NCI-H226 (cell line): Measurements from ENCODE around the gene SLCO3A1.

ENCODE experiments used
- DNase-seq: peaks from one replicate; pipeline ENCODE4 v3.0.0-alpha.2; 2015

The SLCO3A1 gene

GRCh38 chr15:91916051-91916450 is 62.5 kb downstream of the SLCO3A1 start:
- no peak for DNase-seq

GRCh38 chr15:91917686-91918360 is 64.3 kb downstream of the SLCO3A1 start:
- no peak for DNase-seq

- DNase-seq = no peak
Measured at GRCh38 chr15:91919014-91919534, 65.6 kb downstream of the SLCO3A1 start.

GRCh38 chr15:91921188-91921842 is 67.8 kb downstream of the SLCO3A1 start:
- peak; percentile 40 for DNase-seq

- DNase-seq = peak; percentile 22
Measured at GRCh38 chr15:91921843-91922198, 68.3 kb downstream of the SLCO3A1 start.

- no peak for DNase-seq
Measured at GRCh38 chr15:91922646-91923547, 69.4 kb downstream of the SLCO3A1 start.

GRCh38 chr15:91924183-91924582 is 70.7 kb downstream of the SLCO3A1 start:
- DNase-seq = no peak

GRCh38 chr15:91924837-91925495 is 71.5 kb downstream of the SLCO3A1 start:
- DNase-seq = no peak

GRCh38 chr15:91925794-91926193 is 72.3 kb downstream of the SLCO3A1 start:
- no peak for DNase-seq

- peak; percentile 59 for DNase-seq
Measured at GRCh38 chr15:91926908-91927270, 73.4 kb downstream of the SLCO3A1 start.

- DNase-seq = no peak
Measured at GRCh38 chr15:91927585-91927984, 74.1 kb downstream of the SLCO3A1 start.

- DNase-seq = no peak
Measured at GRCh38 chr15:91928675-91929074, 75.2 kb downstream of the SLCO3A1 start.

GRCh38 chr15:91929509-91929908 is 76.0 kb downstream of the SLCO3A1 start:
- no peak for DNase-seq

GRCh38 chr15:91930092-91930491 is 76.6 kb downstream of the SLCO3A1 start:
- DNase-seq = no peak

- no peak for DNase-seq
Measured at GRCh38 chr15:91936182-91936775, 82.8 kb downstream of the SLCO3A1 start.

GRCh38 chr15:91936927-91937326 is 83.4 kb downstream of the SLCO3A1 start:
- no peak for DNase-seq

GRCh38 chr15:91938136-91938535 is 84.6 kb downstream of the SLCO3A1 start:
- no peak for DNase-seq

- no peak for DNase-seq
Measured at GRCh38 chr15:91939403-91939831, 85.9 kb downstream of the SLCO3A1 start.

- no peak for DNase-seq
Measured at GRCh38 chr15:91940496-91941381, 87.2 kb downstream of the SLCO3A1 start.

- no peak for DNase-seq
Measured at GRCh38 chr15:91941871-91942658, 88.6 kb downstream of the SLCO3A1 start.
